Thoracic aorta (tissue), 2 donors: Measurements from ENCODE around the gene SOHLH1. TPM values are rescaled to one million over a fixed set of nuclear protein-coding genes. Genes with fewer than 3 reads are reported as not detected.

Source experiments
- ATAC-seq: fragments of 150-250 bp; one replicate; pipeline ENCODE4 v1.8.0; 2017; ENCODE audit warnings: low read depth; ENCODE audit not compliant: insufficient number of reproducible peaks, low FRiP score
- DNase-seq: peaks from one replicate; pipeline ENCODE4 v3.0.0-alpha.2; 2020; ENCODE audit warnings: low spot score
- H3K27ac ChIP-seq, 2 donors: fragments of 200-600 bp; sonication (generic); 1 replicate in 1 of 2; 2 replicates in 1 of 2; pipeline ENCODE4 v1.5.1; 2016; ENCODE audit warnings: mild to moderate bottlenecking in 2 of 2, moderate library complexity in 2 of 2
- H3K27me3 ChIP-seq: fragments of 200-600 bp; sonication (generic); replicated peaks from 2 replicates; pipeline ENCODE4 v1.6.0; 2016; ENCODE audit warnings: mild to moderate bottlenecking; ENCODE audit not compliant: insufficient read depth
- H3K36me3 ChIP-seq: fragments of 200-600 bp; sonication (generic); one replicate; pipeline ENCODE4 v1.5.1; 2016
- H3K4me1 ChIP-seq, 2 donors: fragments of 200-600 bp; sonication (generic); 1 replicate in 1 of 2; 2 replicates in 1 of 2; pipeline versions ENCODE4 v1.5.1 to v1.6.0; 2016; ENCODE audit warnings: low read depth in 2 of 2, mild to moderate bottlenecking in 1 of 2; ENCODE audit not compliant: control insufficient read depth in 1 of 2
- H3K4me3 ChIP-seq: fragments of 200-600 bp; sonication (generic); 2 replicates; pipeline ENCODE4 v1.5.1; 2016; ENCODE audit warnings: mild to moderate bottlenecking
- H3K9me3 ChIP-seq: fragments of 200-600 bp; sonication (generic); 2 replicates; pipeline ENCODE4 v1.5.1; 2016
- CTCF ChIP-seq: fragments of 200-600 bp; sonication (generic); IDR thresholded peaks from one replicate; pipeline ENCODE4 v1.5.1; 2019; ENCODE audit warnings: antibody characterized with exemption
- total RNA-seq, 2 donors: library from RNA; depleted of rRNA; stranded (reverse); fragments of >200 nt; gene quantifications; one replicate each; pipeline versions ENCODE4 v1.1.0 to v1.2.3, GENCODE V29; 2016

The SOHLH1 gene
- total RNA-seq, 2 donors from 2014 or later, result not detected

DNA sequence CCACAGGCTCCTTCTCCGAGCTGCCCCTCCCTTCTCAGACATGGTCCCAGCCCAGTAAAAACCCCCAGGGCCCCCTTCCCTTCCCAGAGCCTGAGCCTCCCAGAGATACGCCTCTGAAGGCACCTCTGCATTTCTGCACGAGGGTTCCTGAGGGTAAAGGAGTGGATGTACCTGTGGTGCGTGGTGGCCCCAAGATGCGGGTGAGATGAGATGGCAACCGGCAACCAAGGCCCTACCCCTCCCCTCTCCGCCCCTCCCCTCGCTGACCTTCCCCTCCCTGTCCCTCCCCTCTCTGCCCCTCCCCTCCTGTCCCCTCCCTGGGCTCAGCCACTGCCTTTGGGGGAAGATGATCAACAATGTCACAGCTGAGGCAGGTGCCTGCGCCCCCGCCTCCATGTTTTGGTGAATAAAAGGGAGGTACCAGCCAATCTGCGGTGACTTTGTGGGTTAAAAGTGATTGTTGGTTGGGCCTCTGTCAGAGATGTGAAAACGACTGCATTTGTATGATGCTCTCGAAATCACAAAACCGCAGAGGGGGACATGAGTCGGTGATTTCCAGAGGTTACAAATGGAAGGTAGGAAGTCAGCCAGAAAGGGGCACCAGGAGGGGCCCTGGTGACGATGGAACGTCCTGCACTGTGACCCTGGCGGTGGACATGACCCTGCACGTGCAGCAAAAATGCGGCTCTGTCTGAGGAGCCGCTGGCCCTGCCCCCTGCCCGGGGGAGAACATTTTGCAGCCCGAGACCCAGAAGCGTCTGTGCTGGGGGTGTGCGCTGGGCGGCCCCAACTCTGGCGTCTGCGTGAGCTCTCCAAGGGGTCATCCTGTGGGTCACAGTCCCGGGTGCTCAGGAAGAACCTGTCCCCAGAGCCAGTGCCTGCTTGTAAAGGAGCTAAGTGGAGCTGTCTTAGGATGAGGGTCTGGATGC lies 32.5 kb downstream of the SOHLH1 start:
- no peak for TF ChIP-seq CTCF
- no peak overlapping the region for H3K27ac ChIP-seq
- DNase-seq, result no peak
- H3K27me3 ChIP-seq, result no peaks in the 10 kb centered on the region
- no peak overlapping the region for H3K4me3 ChIP-seq
- no peaks in the 10 kb centered on the region for H3K4me1 ChIP-seq
- no peaks in the 10 kb centered on the region for H3K9me3 ChIP-seq
- no peak for ATAC-seq
- H3K36me3 ChIP-seq, result no peaks in the 10 kb centered on the region

- ATAC-seq (no peak), DNase-seq (no peak)
- no peak overlapping the region for H3K4me3 ChIP-seq
- no peaks in the 10 kb centered on the region for H3K27me3 ChIP-seq
- H3K27ac ChIP-seq, result no peak overlapping the region
- H3K4me1 ChIP-seq, result no peaks in the 10 kb centered on the region
- H3K9me3 ChIP-seq, result no peaks in the 10 kb centered on the region
- no peak for TF ChIP-seq CTCF
- no peaks in the 10 kb centered on the region for H3K36me3 ChIP-seq
These were observed 33.5 kb downstream of the SOHLH1 start for GRCh38 chr9:135665795-135666189.

- H3K27me3 ChIP-seq, result no peaks in the 10 kb centered on the region
- no peak for DNase-seq
- H3K4me1 ChIP-seq, result no peaks in the 10 kb centered on the region
- ATAC-seq, result no peak
- H3K9me3 ChIP-seq, result no peaks in the 10 kb centered on the region
- no peak overlapping the region for H3K27ac ChIP-seq
- TF ChIP-seq CTCF, result no peak
- no peak overlapping the region for H3K4me3 ChIP-seq
- no peaks in the 10 kb centered on the region for H3K36me3 ChIP-seq
These were observed 34.2 kb downstream of the SOHLH1 start for GRCh38 chr9:135664801-135665794.

DNA sequence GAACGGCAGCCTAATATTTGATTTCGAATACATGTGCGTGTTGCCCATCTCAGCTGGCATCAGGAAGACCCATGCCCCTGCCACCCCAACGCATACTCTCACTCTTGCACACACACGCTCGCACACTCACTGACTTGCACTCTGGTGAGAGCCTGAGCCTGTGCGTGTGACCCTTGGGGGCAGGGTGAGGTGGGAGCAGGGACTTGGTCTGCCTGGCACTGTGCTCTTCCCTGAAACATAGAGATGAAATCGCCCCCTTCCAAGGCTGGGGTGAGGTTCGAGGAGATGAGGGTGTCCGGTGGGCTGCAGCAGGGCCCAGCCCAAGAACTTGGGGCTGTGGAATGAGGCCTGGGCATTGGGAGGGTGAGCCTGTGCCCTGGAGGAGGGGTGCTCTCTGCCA lies 35.0 kb downstream of the SOHLH1 start:
- ATAC-seq, result no peak
- TF ChIP-seq CTCF, result no peak
- no peaks in the 10 kb centered on the region for H3K4me1 ChIP-seq
- no peak overlapping the region for H3K27ac ChIP-seq
- no peak for DNase-seq
- H3K36me3 ChIP-seq, result no peaks in the 10 kb centered on the region
- no peak overlapping the region for H3K4me3 ChIP-seq
- no peaks in the 10 kb centered on the region for H3K9me3 ChIP-seq
- H3K27me3 ChIP-seq, result no peaks in the 10 kb centered on the region

DNA sequence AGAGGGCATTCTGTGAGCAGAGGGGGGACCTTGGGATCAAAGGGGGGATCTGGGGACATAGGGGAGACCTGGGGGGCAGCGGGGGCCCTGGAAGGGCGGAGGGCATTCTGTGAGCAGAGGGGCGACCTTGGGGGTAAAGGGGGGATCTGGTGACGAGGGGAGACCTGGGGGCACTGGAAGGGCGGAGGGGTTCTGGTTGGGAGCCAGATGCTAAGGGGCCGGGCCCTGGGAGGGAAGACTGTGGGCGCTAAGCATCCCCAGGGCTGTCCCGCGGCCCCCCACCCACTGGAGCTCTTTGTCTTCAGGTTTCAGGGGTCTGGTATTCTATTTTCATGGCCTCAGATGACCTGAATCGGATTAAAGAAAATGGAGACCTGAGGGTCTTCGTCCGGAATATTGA lies 35.4 kb downstream of the SOHLH1 start:
- no peak for DNase-seq

More for the DNA sequence above, 35.4 kb downstream of the SOHLH1 start:
- Histone ChIP-seq H3K9me3 (no peaks in the 10 kb centered on the region), H3K36me3 (no peaks in the 10 kb centered on the region), H3K27ac (no peak overlapping the region), H3K4me3 (no peak overlapping the region), H3K27me3 (no peaks in the 10 kb centered on the region), H3K4me1 (no peaks in the 10 kb centered on the region)
- no peak for ATAC-seq
- no peak for TF ChIP-seq CTCF
